ENCODE measurements around the gene SUV39H2.

GRCh38 chr10:14924013-14924412 is 45.3 kb downstream of the SUV39H2 start:
- TF ChIP-seq, protein P1, sequence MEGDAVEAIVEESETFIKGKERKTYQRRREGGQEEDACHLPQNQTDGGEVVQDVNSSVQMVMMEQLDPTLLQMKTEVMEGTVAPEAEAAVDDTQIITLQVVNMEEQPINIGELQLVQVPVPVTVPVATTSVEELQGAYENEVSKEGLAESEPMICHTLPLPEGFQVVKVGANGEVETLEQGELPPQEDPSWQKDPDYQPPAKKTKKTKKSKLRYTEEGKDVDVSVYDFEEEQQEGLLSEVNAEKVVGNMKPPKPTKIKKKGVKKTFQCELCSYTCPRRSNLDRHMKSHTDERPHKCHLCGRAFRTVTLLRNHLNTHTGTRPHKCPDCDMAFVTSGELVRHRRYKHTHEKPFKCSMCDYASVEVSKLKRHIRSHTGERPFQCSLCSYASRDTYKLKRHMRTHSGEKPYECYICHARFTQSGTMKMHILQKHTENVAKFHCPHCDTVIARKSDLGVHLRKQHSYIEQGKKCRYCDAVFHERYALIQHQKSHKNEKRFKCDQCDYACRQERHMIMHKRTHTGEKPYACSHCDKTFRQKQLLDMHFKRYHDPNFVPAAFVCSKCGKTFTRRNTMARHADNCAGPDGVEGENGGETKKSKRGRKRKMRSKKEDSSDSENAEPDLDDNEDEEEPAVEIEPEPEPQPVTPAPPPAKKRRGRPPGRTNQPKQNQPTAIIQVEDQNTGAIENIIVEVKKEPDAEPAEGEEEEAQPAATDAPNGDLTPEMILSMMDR (IDR thresholded peaks at IDR 0.05) = no peak
- TF ChIP-seq POLR2A (IDR thresholded peaks at IDR 0.05) = no peak
